BE2C (cell line): ENCODE results near the gene ARHGAP6.

Source experiments
- DNase-seq: peaks from one replicate; pipeline ENCODE4 v3.0.0-alpha.2; 2020
- H3K27me3 ChIP-seq: fragments of 250-450 bp; sonication (Bioruptor Pico); 2 replicates; pipeline ENCODE4 v1.5.1; 2020; ENCODE audit warnings: mild to moderate bottlenecking
- H3K36me3 ChIP-seq: fragments of 250-450 bp; sonication (Bioruptor Pico); 2 replicates; pipeline ENCODE4 v1.5.1; 2020; ENCODE audit warnings: mild to moderate bottlenecking
- H3K4me1 ChIP-seq: fragments of 250-450 bp; sonication (Bioruptor Pico); 2 replicates; pipeline ENCODE4 v1.5.1; 2020
- H3K4me3 ChIP-seq: 2 replicates; pipeline ENCODE4 v1.5.1; 2011; ENCODE audit warnings: low read depth, low read length
- H3K9me3 ChIP-seq: fragments of 250-450 bp; sonication (Bioruptor Pico); 2 replicates; pipeline ENCODE4 v1.5.1; 2020
- CTCF ChIP-seq: IDR thresholded peaks from 2 replicates; pipeline ENCODE4 v1.5.1; 2012; ENCODE audit warnings: mild to moderate bottlenecking, low read depth, low read length

The ARHGAP6 gene

GRCh38 chrX:11444052-11444451, 221.7 kb downstream of the ARHGAP6 start:
- Histone ChIP-seq H3K27me3 (no peaks in the 10 kb centered on the region), H3K9me3 (no peaks in the 10 kb centered on the region), H3K4me1 (no peaks in the 10 kb centered on the region), H3K36me3 (no peaks in the 10 kb centered on the region), H3K4me3 (no peak overlapping the region)
- no peak for DNase-seq
- TF ChIP-seq CTCF = no peak

- Histone ChIP-seq H3K4me1 (no peaks in the 10 kb centered on the region), H3K27me3 (no peaks in the 10 kb centered on the region)
- no peak for TF ChIP-seq CTCF
These were observed 225.9 kb downstream of the ARHGAP6 start for GRCh38 chrX:11439846-11440245.

DNA sequence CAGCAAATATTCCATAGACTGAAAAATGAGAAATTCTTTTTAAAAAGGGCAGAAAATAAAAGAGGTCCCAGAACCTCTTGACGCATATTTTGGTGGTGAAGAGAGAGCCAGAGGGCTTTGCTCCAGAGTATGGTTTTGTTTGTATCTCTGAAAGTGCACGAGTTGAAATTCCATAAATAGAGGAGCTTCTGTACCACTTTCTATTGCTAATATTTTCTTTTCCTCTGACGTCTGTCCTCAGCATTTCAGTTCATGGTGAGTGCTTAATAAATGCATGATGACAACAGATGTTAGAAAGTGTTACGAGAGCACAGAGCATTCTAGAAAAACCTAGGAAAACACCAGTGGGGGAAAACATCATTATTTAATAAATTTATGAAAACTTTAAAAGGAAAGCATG, 227.0 kb downstream of the ARHGAP6 start:
- no peaks in the 10 kb centered on the region for H3K9me3 ChIP-seq

More at GRCh38 chrX:11439846-11440245, 225.9 kb downstream of the ARHGAP6 start:
- Histone ChIP-seq H3K4me3 (no peak overlapping the region), H3K36me3 (no peaks in the 10 kb centered on the region), H3K9me3 (no peaks in the 10 kb centered on the region)
- no peak for DNase-seq

GRCh38 chrX:11438380-11438723, 227.4 kb downstream of the ARHGAP6 start:
- Histone ChIP-seq H3K4me3 (no peak overlapping the region), H3K9me3 (no peaks in the 10 kb centered on the region), H3K27me3 (no peaks in the 10 kb centered on the region), H3K36me3 (no peaks in the 10 kb centered on the region), H3K4me1 (no peaks in the 10 kb centered on the region)
- DNase-seq = no peak
- no peak for TF ChIP-seq CTCF

More for the DNA sequence above, 227.0 kb downstream of the ARHGAP6 start:
- Histone ChIP-seq H3K27me3 (no peaks in the 10 kb centered on the region), H3K4me1 (no peaks in the 10 kb centered on the region), H3K36me3 (no peaks in the 10 kb centered on the region), H3K4me3 (no peak overlapping the region)
- no peak for DNase-seq
- TF ChIP-seq CTCF = no peak

DNA sequence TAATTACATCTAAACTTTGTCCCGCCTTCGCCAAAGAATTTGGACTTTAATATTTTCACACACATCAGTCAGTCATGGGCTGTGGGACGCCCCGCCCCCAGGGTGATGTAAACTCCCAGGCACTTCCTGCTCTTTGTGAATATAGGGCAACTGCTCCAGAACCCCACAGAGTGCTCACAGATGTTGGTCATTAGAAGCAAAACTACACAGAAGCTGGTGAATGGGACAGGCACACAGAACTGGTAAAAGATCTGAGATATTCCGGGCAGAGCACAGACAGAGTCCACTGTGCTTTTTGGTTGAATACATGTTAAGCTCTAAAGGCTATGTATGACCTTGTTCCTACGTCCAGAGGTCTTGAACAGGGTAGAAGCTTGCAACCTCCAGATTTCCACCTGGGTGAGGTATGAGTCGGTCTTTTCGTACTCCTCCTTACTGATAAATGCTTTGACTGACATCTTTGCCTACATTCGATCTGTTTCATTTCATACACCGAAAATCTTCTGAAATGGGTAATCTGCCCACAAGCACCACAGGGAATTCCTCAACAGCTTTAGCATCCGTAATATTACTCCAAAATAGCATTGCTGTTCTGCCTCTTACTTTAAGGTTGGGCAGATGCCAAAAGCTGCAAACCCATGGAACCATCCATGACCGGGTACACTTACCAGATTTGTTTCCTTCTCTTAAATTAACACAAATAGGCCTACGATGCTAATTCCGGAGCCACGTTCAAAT, 227.9 kb downstream of the ARHGAP6 start:
- Histone ChIP-seq H3K27me3 (no peaks in the 10 kb centered on the region), H3K9me3 (no peaks in the 10 kb centered on the region), H3K36me3 (no peaks in the 10 kb centered on the region), H3K4me1 (no peaks in the 10 kb centered on the region), H3K4me3 (no peak overlapping the region)
- DNase-seq = no peak
- TF ChIP-seq CTCF = no peak

GRCh38 chrX:11435568-11435967, 230.2 kb downstream of the ARHGAP6 start:
- DNase-seq = no peak
- no peaks in the 10 kb centered on the region for H3K9me3 ChIP-seq
- H3K4me1 ChIP-seq = no peaks in the 10 kb centered on the region
- H3K36me3 ChIP-seq = no peaks in the 10 kb centered on the region
- no peak for TF ChIP-seq CTCF
- H3K4me3 ChIP-seq = no peak overlapping the region
- no peaks in the 10 kb centered on the region for H3K27me3 ChIP-seq
